Stomach (tissue), 4 donors: ENCODE results near the gene TRIO.

ENCODE experiments used
- CTCF ChIP-seq, 7 experiments: fragments of 450-650 bp in 4 of 7; fragments of 200-600 bp in 3 of 7; sonication (generic) in 3 of 7; IDR thresholded peaks; one replicate each; pipeline ENCODE4 v1.5.1; 2016 to 2019; ENCODE audit warnings: antibody characterized with exemption in 7 of 7, control low read depth in 2 of 7, mild to moderate bottlenecking in 1 of 7
- POLR2A ChIP-seq, 4 donors: fragments of 450-650 bp; IDR thresholded peaks; one replicate each; pipeline ENCODE4 v1.6.1; 2016; ENCODE audit warnings: antibody characterized with exemption in 4 of 4, control low read depth in 2 of 4, mild to moderate bottlenecking in 1 of 4, moderate library complexity in 1 of 4
- POLR2AphosphoS5 ChIP-seq, 3 donors: sonication (generic); formaldehyde crosslinking; IDR thresholded peaks; one replicate each; pipeline ENCODE4 v1.6.1; 2016; ENCODE audit warnings: antibody characterized with exemption in 3 of 3

- TF ChIP-seq CTCF (IDR thresholded peaks at IDR 0.05) (no peak), POLR2A (IDR thresholded peaks at IDR 0.05) (no peak), POLR2AphosphoS5 (IDR thresholded peaks at IDR 0.05) (no peak)
Measured at GRCh38 chr5:14213253-14213652, 70.1 kb downstream of the TRIO start.
